ENCODE measurements around the gene HOXA6.

HOXA6 gene

DNA sequence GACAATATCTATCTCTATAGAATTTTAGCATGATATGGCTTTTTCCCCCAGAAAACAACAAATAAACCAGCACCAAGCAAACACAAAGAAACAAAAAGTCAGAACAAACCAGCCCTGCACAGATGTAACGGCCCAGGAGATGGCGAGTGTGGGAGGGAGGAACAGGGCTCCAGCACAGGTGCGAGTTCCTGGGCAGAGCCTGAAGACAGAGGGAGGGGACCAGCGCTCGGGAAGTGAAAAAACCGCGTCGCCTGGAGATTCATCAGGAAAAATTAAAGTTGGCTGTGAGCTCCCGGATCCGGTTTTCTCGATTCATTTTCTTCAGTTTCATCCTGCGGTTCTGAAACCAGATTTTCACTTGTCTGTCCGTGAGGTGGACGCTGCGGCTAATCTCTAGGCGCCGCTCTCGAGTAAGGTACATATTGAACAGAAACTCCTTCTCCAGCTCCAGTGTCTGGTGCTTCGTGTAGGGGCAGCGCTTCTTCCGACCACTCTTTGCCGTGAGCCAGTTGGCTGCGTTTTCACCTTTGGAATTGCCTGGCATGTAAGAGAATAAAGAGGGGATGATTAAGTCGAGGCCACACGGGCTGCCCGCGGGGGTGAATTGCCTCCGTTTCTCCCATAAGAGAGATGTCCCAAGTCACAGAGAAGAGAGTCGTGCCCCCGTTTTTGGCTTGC, 24.2 kb upstream of the HOXA6 start:
- DNase-seq (ENCODE audit: low read depth) = no peak
- no peak for TF ChIP-seq CTCF (IDR thresholded peaks at IDR 0.05; ENCODE audit: low read length, missing control alignments)
- H3K4me3 ChIP-seq (replicated peaks; ENCODE audit: low read depth, low read length) = no peak overlapping the region

DNA sequence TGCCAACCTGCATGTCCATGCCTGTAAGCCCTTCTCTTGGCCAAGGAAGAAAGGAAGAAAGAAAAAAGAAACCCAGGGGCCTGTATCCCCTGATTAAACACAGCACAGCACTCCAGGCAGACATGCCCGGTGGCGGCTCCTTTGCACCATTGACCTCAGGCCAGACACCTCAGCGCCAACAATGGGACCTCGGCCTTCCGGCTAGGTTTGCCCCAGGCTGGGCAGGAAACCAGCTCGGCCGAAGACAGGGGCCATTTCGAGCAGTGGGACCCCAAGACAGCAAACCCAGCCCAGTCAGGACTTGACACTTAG, 23.7 kb upstream of the HOXA6 start:
- TF ChIP-seq CTCF (IDR thresholded peaks at IDR 0.05; ENCODE audit: low read length, missing control alignments) = no peak
- DNase-seq (ENCODE audit: low read depth) = no peak
- H3K4me3 ChIP-seq (replicated peaks; ENCODE audit: low read depth, low read length) = no peak overlapping the region

GRCh38 chr7:27170426-27171324, 23.1 kb upstream of the HOXA6 start:
- no peak for TF ChIP-seq CTCF (IDR thresholded peaks at IDR 0.05; ENCODE audit: low read length, missing control alignments)
- no peak for DNase-seq (ENCODE audit: low read depth)
- no peak overlapping the region for H3K4me3 ChIP-seq (replicated peaks; ENCODE audit: low read depth, low read length)

DNA sequence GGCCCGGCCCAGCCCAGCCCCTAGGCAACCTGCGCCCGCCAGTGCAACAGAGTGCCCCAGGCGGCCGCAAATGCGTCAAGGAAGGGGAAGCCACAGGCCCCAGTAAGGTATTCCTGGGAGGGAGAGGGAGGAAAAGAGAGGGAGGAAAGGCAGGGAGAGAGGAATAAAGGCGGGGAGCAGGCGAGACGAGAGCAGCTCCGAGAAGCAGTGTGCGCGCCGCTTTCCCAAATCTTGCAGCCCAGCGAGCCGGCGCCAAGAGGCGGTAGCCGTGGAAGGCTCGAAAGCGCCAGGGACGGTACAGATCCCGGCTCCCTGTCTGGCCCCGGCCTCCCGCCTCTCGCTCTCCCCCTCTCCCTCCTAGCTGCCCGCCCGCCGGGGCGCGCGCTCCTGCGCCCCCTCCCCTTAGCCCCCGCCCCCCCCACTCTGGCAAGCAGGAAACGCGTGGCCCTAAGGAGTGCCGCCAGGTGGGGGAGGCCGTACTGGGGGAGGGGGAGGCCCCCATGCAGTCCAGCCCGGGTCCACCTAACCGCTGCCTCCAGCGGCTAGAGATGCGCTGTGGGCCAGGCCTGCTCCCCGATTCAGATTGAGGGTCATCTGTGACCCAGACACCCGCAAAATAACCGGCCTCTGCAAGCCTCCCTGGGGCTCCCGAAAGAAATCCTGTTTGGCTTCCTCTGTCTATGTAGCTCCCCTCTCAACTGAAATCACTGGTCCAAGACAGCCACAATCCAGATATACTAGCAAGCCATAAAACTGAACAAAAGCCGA, 22.3 kb upstream of the HOXA6 start:
- H3K4me3 ChIP-seq (replicated peaks; ENCODE audit: low read depth, low read length) = no peak overlapping the region
- TF ChIP-seq CTCF (IDR thresholded peaks at IDR 0.05; ENCODE audit: low read length, missing control alignments) = no peak
- no peak for DNase-seq (ENCODE audit: low read depth)

DNA sequence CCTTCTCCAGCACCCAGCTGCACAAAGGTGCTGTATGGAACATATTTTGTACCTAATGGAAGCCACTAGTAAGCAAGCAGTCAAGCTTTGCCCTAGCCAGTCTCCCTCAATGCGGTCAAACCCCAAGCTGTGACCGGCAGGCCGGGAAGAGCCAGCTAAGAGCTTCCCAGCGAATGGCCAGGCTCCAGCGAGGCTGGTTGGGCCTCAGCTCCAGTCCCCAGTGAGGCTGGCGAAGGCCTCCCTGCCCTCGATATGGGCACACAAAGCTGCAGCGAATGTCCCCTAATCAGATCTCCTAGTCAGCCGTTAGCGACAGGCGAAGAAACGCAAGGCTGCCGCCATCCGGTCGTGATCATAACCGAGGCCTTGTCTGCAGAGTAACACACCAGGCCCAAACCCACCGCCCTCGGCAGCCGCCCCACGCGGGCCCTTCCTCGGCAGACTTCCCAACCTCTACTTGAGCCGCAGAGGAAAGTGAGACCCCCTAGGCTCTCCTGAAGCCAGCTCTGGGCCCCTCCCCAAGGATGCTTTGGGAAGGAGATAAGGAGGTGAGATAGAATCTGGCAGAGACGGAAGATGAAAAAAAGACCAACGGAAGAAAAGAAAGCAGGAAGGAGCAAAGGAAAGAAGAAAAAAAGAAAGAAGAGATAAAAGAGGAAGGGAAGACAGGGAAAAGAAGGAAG, 20.8 kb upstream of the HOXA6 start:
- TF ChIP-seq CTCF (IDR thresholded peaks at IDR 0.05; ENCODE audit: low read length, missing control alignments) = no peak
- no peak overlapping the region for H3K4me3 ChIP-seq (replicated peaks; ENCODE audit: low read depth, low read length)
- DNase-seq (ENCODE audit: low read depth) = no peak

- no peak for TF ChIP-seq CTCF (IDR thresholded peaks at IDR 0.05; ENCODE audit: low read length, missing control alignments)
- no peak overlapping the region for H3K4me3 ChIP-seq (replicated peaks; ENCODE audit: low read depth, low read length)
- no peak for DNase-seq (ENCODE audit: low read depth)
Measured at GRCh38 chr7:27167916-27168264, 20.3 kb upstream of the HOXA6 start.

Data from fibroblast of pulmonary artery (primary cell).